Effector CD8-positive, alpha-beta T cell (primary cell): ENCODE data around the gene COPG2.
"Not testable (repeated sequence)": the region's sequence is repeated elsewhere in the genome, so short reads cannot be mapped to it uniquely, and the experiment has no call there.

ENCODE experiments used
- DNase-seq: peaks from one replicate; lab custom pipeline; 2025; lab: John Stamatoyannopoulos, UW

COPG2 gene

GRCh38 chr7:130566168-130566897, 102.2 kb downstream of the COPG2 start:
- DNase-seq = no peak

GRCh38 chr7:130560972-130561371, 107.6 kb downstream of the COPG2 start:
- no peak for DNase-seq

GRCh38 chr7:130559184-130559583, 109.4 kb downstream of the COPG2 start:
- no peak for DNase-seq

- no peak for DNase-seq
Observed at GRCh38 chr7:130554481-130554880, 114.1 kb downstream of the COPG2 start.

- DNase-seq = no peak
Observed at GRCh38 chr7:130553398-130554029, 115.0 kb downstream of the COPG2 start.

- DNase-seq = no peak
Observed at GRCh38 chr7:130544356-130544755, 124.2 kb downstream of the COPG2 start.

- no peak for DNase-seq
Observed at GRCh38 chr7:130543487-130544010, 125.0 kb downstream of the COPG2 start.

- DNase-seq = not testable (repeated sequence)
Observed at GRCh38 chr7:130542297-130542696, 126.3 kb downstream of the COPG2 start.

- not testable (repeated sequence) for DNase-seq
Observed at GRCh38 chr7:130541287-130541686, 127.3 kb downstream of the COPG2 start.

- not testable (repeated sequence) for DNase-seq
Observed at GRCh38 chr7:130537894-130538293, 130.7 kb downstream of the COPG2 start.

- no peak for DNase-seq
Observed at GRCh38 chr7:130529417-130529816, 139.1 kb downstream of the COPG2 start.

GRCh38 chr7:130527752-130528355, 140.7 kb downstream of the COPG2 start:
- DNase-seq = not testable (repeated sequence)

GRCh38 chr7:130524628-130525027, 143.9 kb downstream of the COPG2 start:
- DNase-seq = no peak

GRCh38 chr7:130523519-130524125, 144.9 kb downstream of the COPG2 start:
- not testable (repeated sequence) for DNase-seq

GRCh38 chr7:130521258-130521951, 147.1 kb downstream of the COPG2 start:
- DNase-seq = no peak

- no peak for DNase-seq
Observed at GRCh38 chr7:130515315-130516040, 153.1 kb downstream of the COPG2 start.

- no peak for DNase-seq
Observed at GRCh38 chr7:130513447-130513846, 155.1 kb downstream of the COPG2 start.

- not testable (repeated sequence) for DNase-seq
Observed at GRCh38 chr7:130512038-130512437, 156.5 kb downstream of the COPG2 start.

- no peak for DNase-seq
Observed at GRCh38 chr7:130506358-130506757, 162.2 kb downstream of the COPG2 start.

GRCh38 chr7:130505753-130506152, 162.8 kb downstream of the COPG2 start:
- no peak for DNase-seq

GRCh38 chr7:130500910-130501309, 167.6 kb downstream of the COPG2 start:
- no peak for DNase-seq
